ENCODE measurements around the gene ECT2L. TPM values are rescaled to one million over a fixed set of nuclear protein-coding genes. Genes with fewer than 3 reads are reported as not detected.

ECT2L gene
- total and polyA plus RNA-seq, 2 experiments from 2014 or later: 0.03 to 0.15 TPM

- Mint-ChIP-seq H3K4me1 (no peaks in the 10 kb centered on the region), H3K27ac (no peak overlapping the region), H3K4me3 (no peak overlapping the region), H3K9me3 (no peaks in the 10 kb centered on the region), H3K36me3 (ENCODE audit: low read depth) (no peaks in the 10 kb centered on the region), H3K27me3 (ENCODE audit: insufficient read depth, low read depth, poor library complexity) (no peaks in the 10 kb centered on the region)
- DNase-seq (ENCODE audit: low spot score): no peak
- Histone ChIP-seq H3K9me2 (ENCODE audit: insufficient read depth) (no peaks in the 10 kb centered on the region), H2AFZ (no peak overlapping the region), H4K20me1 (replicated peaks; ENCODE audit: insufficient read depth) (no peaks in the 10 kb centered on the region; the same call in 1 of the 2 replicates), H3K36me3 (ENCODE audit: insufficient read depth) (no peaks in the 10 kb centered on the region), H3K4me1 (ENCODE audit: insufficient read depth) (no peaks in the 10 kb centered on the region), H3F3A (replicated peaks; ENCODE audit: low read depth) (no peaks in the 10 kb centered on the region), H3K4me3 (no peak overlapping the region), H3K4me2 (no peak overlapping the region), H3K79me2 (replicated peaks; ENCODE audit: insufficient read depth) (no peaks in the 10 kb centered on the region), H3K27me3 (ENCODE audit: insufficient read depth) (no peaks in the 10 kb centered on the region), H3K27ac (ENCODE audit: low read depth) (no peak overlapping the region)
- no peak for TF ChIP-seq ETS1 (IDR thresholded peaks at IDR 0.05)
- TF ChIP-seq ZNF114 (CRISPR knock-in tag; IDR thresholded peaks at IDR 0.05): no peak
- TF ChIP-seq CTCF (conservative IDR thresholded peaks at IDR 0.05; ENCODE audit: low read depth in 2 of 2): no peak
- no peak for TF ChIP-seq ZNF331 (CRISPR knock-in tag; IDR thresholded peaks at IDR 0.05; ENCODE audit: low read depth)
- TF ChIP-seq JUNB (IDR thresholded peaks at IDR 0.05; ENCODE audit: unreplicated experiment): no peak
- no peak for TF ChIP-seq CREB1 (CRISPR knock-in tag; IDR thresholded peaks at IDR 0.05; ENCODE audit: low read depth)
- TF ChIP-seq ZNF462 (CRISPR knock-in tag; IDR thresholded peaks at IDR 0.05): no peak
- no peak for TF ChIP-seq STAT1 (IDR thresholded peaks at IDR 0.05; ENCODE audit: unreplicated experiment)
- no peak for TF ChIP-seq REST (IDR thresholded peaks at IDR 0.05; ENCODE audit: unreplicated experiment)
- no peak for ATAC-seq
Measured at GRCh38 chr6:138787138-138787537, 8.7 kb upstream of the ECT2L start.
